Esophagus (tissue), 2 donors: ENCODE data around the gene CTRL. TPM values are rescaled to one million over a fixed set of nuclear protein-coding genes. Genes with fewer than 3 reads are reported as not detected.

ENCODE experiments used
- H3K27ac ChIP-seq, 2 donors: one replicate each; pipeline ENCODE4 v1.5.1; 2013; ENCODE audit warnings: low read depth in 2 of 2, mild to moderate bottlenecking in 2 of 2, inconsistent platforms in 1 of 2, low read length in 1 of 2, moderate library complexity in 1 of 2
- H3K27me3 ChIP-seq, 2 donors: one replicate each; pipeline ENCODE4 v1.6.1; 2013; ENCODE audit warnings: low read length in 2 of 2, control low read depth in 1 of 2, mild to moderate bottlenecking in 1 of 2; ENCODE audit not compliant: insufficient read depth in 2 of 2, control insufficient read depth in 1 of 2
- H3K36me3 ChIP-seq, 2 donors: one replicate each; pipeline ENCODE4 v1.6.1; 2013; ENCODE audit warnings: low read length in 1 of 2; ENCODE audit not compliant: control insufficient read depth in 2 of 2, insufficient read depth in 2 of 2
- H3K4me1 ChIP-seq, 2 donors: one replicate each; pipeline ENCODE4 v1.6.1; 2013; ENCODE audit warnings: low read length in 1 of 2; ENCODE audit not compliant: control insufficient read depth in 2 of 2, insufficient read depth in 2 of 2
- H3K4me3 ChIP-seq, 2 donors: one replicate each; pipeline ENCODE4 v1.5.1; 2013; ENCODE audit warnings: low read length in 2 of 2, mild to moderate bottlenecking in 2 of 2, low read depth in 1 of 2, moderate library complexity in 1 of 2
- H3K9me3 ChIP-seq, 2 donors: one replicate each; pipeline ENCODE4 v1.6.1; 2013; ENCODE audit warnings: mild to moderate bottlenecking in 2 of 2, low read depth in 1 of 2, low read length in 1 of 2, moderate library complexity in 1 of 2; ENCODE audit not compliant: control insufficient read depth in 2 of 2, insufficient read depth in 1 of 2
- WGBS, 2 donors: extraction: QIAGEN DNeasy Blood & Tissue Kit; methylation state at CpG; one replicate each; pipeline ENCODE4 v1.1.7; 2013; 5-methylcytosine and 5-hydroxymethylcytosine counted together
- polyA plus RNA-seq, 2 donors: library from polyadenylated mRNA; stranded (reverse); fragments of 200-250 nt; gene quantifications; one replicate each; pipeline ENCODE4 v1.2.3, GENCODE V29; 2013
- donor health status: healthy with polysubstance abuse.
- donor health status: Bipolar disorder and iron deficiency.

Gene CTRL
- polyA plus RNA-seq, 2 donors: 0.41 to 0.77 TPM

- Histone ChIP-seq H3K27ac (no peak overlapping the region), H3K9me3 (no peaks in the 10 kb centered on the region), H3K4me1 (peaks cover 0 to 3% of the 10 kb centered on the region in 2 donors), H3K4me3 (no peak overlapping the region), H3K36me3 (no peaks in the 10 kb centered on the region), H3K27me3 (no peaks in the 10 kb centered on the region)
- WGBS, 2 donors: 91 to 92% methylated on average over 5 of the region's 5 CpGs
Observed at GRCh38 chr16:67901734-67902133, 29.9 kb downstream of the CTRL start.

GRCh38 chr16:67897231-67897630, 34.4 kb downstream of the CTRL start:
- Histone ChIP-seq H3K36me3 (no peaks in the 10 kb centered on the region), H3K9me3 (no peaks in the 10 kb centered on the region), H3K27me3 (no peaks in the 10 kb centered on the region), H3K4me1 (peaks cover 2 to 3% of the 10 kb centered on the region in 2 donors), H3K4me3 (no peak overlapping the region), H3K27ac (peak overlapping the region in 1 of 2 donors; percentile 43)
- 62 to 67% methylated on average over 3 of the region's 3 CpGs for WGBS, 2 donors

GRCh38 chr16:67893743-67894399, 37.8 kb downstream of the CTRL start:
- H3K9me3 ChIP-seq: no peaks in the 10 kb centered on the region
- 14 to 18% methylated on average over 14 of the region's 14 CpGs for WGBS, 2 donors
- peak overlapping the region; percentile 93 to 97 for H3K27ac ChIP-seq
- H3K4me3 ChIP-seq: peak overlapping the region; percentile 95 to 99
- H3K36me3 ChIP-seq: no peaks in the 10 kb centered on the region
- no peaks in the 10 kb centered on the region for H3K27me3 ChIP-seq
- H3K4me1 ChIP-seq: peaks cover 2 to 3% of the 10 kb centered on the region in 2 donors

- Histone ChIP-seq H3K9me3 (no peaks in the 10 kb centered on the region), H3K27ac (peak within 1 kb of the TSS; percentile 93 to 97), H3K27me3 (no peaks in the 10 kb centered on the region), H3K4me1 (peaks cover 2 to 3% of the 10 kb centered on the region in 2 donors), H3K4me3 (peak within 1 kb of the TSS; percentile 95 to 99), H3K36me3 (no peaks in the 10 kb centered on the region)
- 0 to 1% methylated on average over 70 to 90 of the region's 90 CpGs for WGBS, 2 donors
Observed at GRCh38 chr16:67892899-67893742, 38.5 kb downstream of the CTRL start, which contains the start of gene PSKH1. Gene PSKH1, plus strand, starts transcription at chr16:67893254. Its CDS starts 15,496 bp downstream, at chr16:67908750.

DNA sequence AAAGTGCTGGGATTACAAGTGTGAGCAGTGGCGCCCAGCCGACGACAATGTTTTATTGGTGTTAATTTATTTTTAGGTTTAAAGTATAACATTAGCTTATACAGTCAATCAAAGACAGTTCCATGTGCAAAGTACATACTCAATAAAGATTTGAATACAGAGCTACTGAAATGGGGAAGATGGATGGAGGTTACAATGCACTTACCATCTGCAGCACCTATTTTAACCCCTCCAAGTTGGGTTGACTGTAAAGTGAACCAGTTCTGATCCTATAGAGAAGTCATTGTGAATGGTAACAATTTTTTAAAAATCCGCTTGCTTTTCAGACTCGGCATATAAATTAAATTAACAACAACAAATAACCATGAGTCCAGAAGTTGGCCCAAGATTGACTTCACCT, 39.3 kb downstream of the CTRL start:
- Histone ChIP-seq H3K4me3 (peak overlapping the region in 1 of 2 donors; percentile 44), H3K27ac (no peak overlapping the region)

GRCh38 chr16:67888331-67888730, 43.3 kb downstream of the CTRL start:
- no peak overlapping the region for H3K4me3 ChIP-seq
- H3K9me3 ChIP-seq: no peaks in the 10 kb centered on the region
- peaks cover under 1 to 12% of the 10 kb centered on the region in 2 donors for H3K36me3 ChIP-seq
- H3K27me3 ChIP-seq: no peaks in the 10 kb centered on the region
- peaks cover 2% of the 10 kb centered on the region in 2 donors for H3K4me1 ChIP-seq
- 74 to 82% methylated on average over 3 of the region's 3 CpGs for WGBS, 2 donors
- H3K27ac ChIP-seq: no peak overlapping the region

More for the DNA sequence above, 39.3 kb downstream of the CTRL start:
- no peaks in the 10 kb centered on the region for H3K9me3 ChIP-seq
- peaks cover under 1 to 2% of the 10 kb centered on the region in 2 donors for H3K4me1 ChIP-seq
- no peaks in the 10 kb centered on the region for H3K27me3 ChIP-seq
- 61 to 65% methylated on average over 5 of the region's 5 CpGs for WGBS, 2 donors
- no peaks in the 10 kb centered on the region for H3K36me3 ChIP-seq

GRCh38 chr16:67886387-67886786, 45.3 kb downstream of the CTRL start:
- WGBS, 2 donors: 94 to 95% methylated on average over 5 of the region's 5 CpGs
- no peaks in the 10 kb centered on the region for H3K9me3 ChIP-seq
- peaks cover 2% of the 10 kb centered on the region in 2 donors for H3K4me1 ChIP-seq
- H3K36me3 ChIP-seq: peaks cover 14 to 31% of the 10 kb centered on the region in 2 donors
- H3K27ac ChIP-seq: no peak overlapping the region
- no peak overlapping the region for H3K4me3 ChIP-seq
- H3K27me3 ChIP-seq: no peaks in the 10 kb centered on the region

DNA sequence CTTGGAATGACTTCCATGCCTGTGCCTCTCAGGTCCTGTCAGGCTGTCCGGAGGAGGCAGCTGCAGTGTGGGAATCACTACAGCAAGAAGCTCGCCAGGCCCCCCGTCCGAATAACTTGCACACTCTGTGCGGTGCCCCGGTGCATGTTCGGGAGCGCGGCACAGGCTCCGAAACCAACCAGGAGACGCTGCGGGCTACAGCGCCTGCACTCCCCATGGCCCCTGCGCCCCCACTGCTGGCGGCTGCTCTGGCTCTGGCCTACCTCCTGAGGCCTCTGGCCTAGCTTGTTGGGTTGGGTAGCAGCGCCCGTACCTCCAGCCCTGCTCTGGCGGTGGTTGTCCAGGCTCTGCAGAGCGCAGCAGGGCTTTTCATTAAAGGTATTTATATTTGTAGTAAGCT, 45.7 kb downstream of the CTRL start:
- Histone ChIP-seq H3K4me1 (peaks cover 2% of the 10 kb centered on the region in 2 donors), H3K9me3 (no peaks in the 10 kb centered on the region), H3K36me3 (peaks cover 18 to 35% of the 10 kb centered on the region in 2 donors), H3K4me3 (no peak overlapping the region), H3K27me3 (no peaks in the 10 kb centered on the region), H3K27ac (no peak overlapping the region)
- 94% methylated on average over 19 of the region's 19 CpGs for WGBS, 2 donors

GRCh38 chr16:67885545-67885944, 46.1 kb downstream of the CTRL start:
- H3K9me3 ChIP-seq: no peaks in the 10 kb centered on the region
- peaks cover 2% of the 10 kb centered on the region in 2 donors for H3K4me1 ChIP-seq
- WGBS, 2 donors: 92 to 96% methylated on average over 12 of the region's 12 CpGs
- no peak overlapping the region for H3K27ac ChIP-seq
- H3K36me3 ChIP-seq: peaks cover 22 to 39% of the 10 kb centered on the region in 2 donors
- no peak overlapping the region for H3K4me3 ChIP-seq
- no peaks in the 10 kb centered on the region for H3K27me3 ChIP-seq
